PC-3 (cell line): ENCODE results near the gene BRAT1. TPM values are rescaled to one million over a fixed set of nuclear protein-coding genes. Genes with fewer than 3 reads are reported as not detected.
A peak's percentile ranks its signal among the peaks of the same experiment; 100 is the strongest.

Experiments
- ATAC-seq: fragments of 200-7000 bp; cut with Tn5 transposase; 2 replicates; pipeline ENCODE4 v1.9.1; 2020; ENCODE audit warnings: mild to moderate bottlenecking, moderate library complexity
- BruUV-seq: library from RNA; stranded (reverse); fragments of 400-500 nt; replicated peaks from 2 replicates; lab custom pipeline; 2021; lab: Mats Ljungman, UMichigan
- CTCF ChIA-PET: fragments of 300-600 bp; sonication (Branson Sonifier 250); formaldehyde crosslinking; loops from one replicate; lab custom pipeline; 2022; ENCODE audit warnings: antibody characterized with exemption; lab: Charles Lee
- POLR2A ChIA-PET: fragments of 300-600 bp; sonication (Branson Sonifier 250); formaldehyde crosslinking; loops from one replicate; lab custom pipeline; 2022; ENCODE audit warnings: antibody characterized with exemption; ENCODE audit not compliant: unreplicated experiment; lab: Charles Lee
- DNase-seq: peaks from one replicate; pipeline ENCODE4 v3.0.0-alpha.2; 2015
- H2AFZ ChIP-seq: fragments of 300-600 bp; sonication (generic); 2 replicates; pipeline ENCODE4 v1.6.0; 2016; ENCODE audit warnings: antibody characterized with exemption, low read length
- H3F3A ChIP-seq: fragments of 300-600 bp; sonication (generic); one replicate; pipeline ENCODE4 v1.6.0; 2017; ENCODE audit warnings: antibody characterized with exemption, low read length, control low read depth, mild to moderate bottlenecking; ENCODE audit not compliant: unreplicated experiment
- H3K27ac ChIP-seq: fragments of 300-600 bp; sonication (generic); 2 replicates; pipeline ENCODE4 v1.5.1; 2016; ENCODE audit warnings: mild to moderate bottlenecking, low read length
- H3K27me3 ChIP-seq: fragments of 300-600 bp; sonication (generic); 2 replicates; pipeline ENCODE4 v1.6.1; 2016; ENCODE audit warnings: low read length, mixed read lengths
- H3K36me3 ChIP-seq: fragments of 300-600 bp; sonication (generic); 2 replicates; pipeline ENCODE4 v1.6.1; 2016; ENCODE audit warnings: low read depth, mixed run types, low read length, mixed read lengths
- H3K4me1 ChIP-seq: fragments of 300-600 bp; sonication (generic); 2 replicates; pipeline ENCODE4 v1.5.1; 2016; ENCODE audit warnings: low read length; ENCODE audit not compliant: insufficient read depth
- H3K4me2 ChIP-seq: fragments of 300-600 bp; sonication (generic); 2 replicates; pipeline ENCODE4 v1.6.0; 2016; ENCODE audit warnings: low read length
- H3K4me3 ChIP-seq: fragments of 300-600 bp; sonication (generic); 2 replicates; pipeline ENCODE4 v1.5.1; 2016; ENCODE audit warnings: mild to moderate bottlenecking, low read length, mixed read lengths
- H3K79me2 ChIP-seq: fragments of 300-600 bp; sonication (generic); 2 replicates; pipeline ENCODE4 v1.6.1; 2017; ENCODE audit warnings: low read length, mixed read lengths
- H3K9ac ChIP-seq: fragments of 300-600 bp; sonication (generic); 2 replicates; pipeline ENCODE4 v1.6.0; 2016; ENCODE audit warnings: mild to moderate bottlenecking, low read length
- H3K9me2 ChIP-seq: fragments of 300-600 bp; sonication (generic); replicated peaks from 2 replicates; pipeline ENCODE4 v1.6.1; 2016; ENCODE audit warnings: mixed run types, low read length, mixed read lengths
- H3K9me3 ChIP-seq: fragments of 300-600 bp; sonication (generic); 2 replicates; pipeline ENCODE4 v1.6.1; 2016; ENCODE audit warnings: low read length, mixed read lengths
- H4K20me1 ChIP-seq: fragments of 300-600 bp; sonication (generic); 2 replicates; pipeline ENCODE4 v1.6.1; 2016; ENCODE audit warnings: low read length, mixed read lengths
- EZH2 ChIP-seq: fragments of 300-600 bp; sonication (generic); IDR thresholded peaks from one replicate; pipeline ENCODE4 v1.6.1; 2017; ENCODE audit warnings: antibody characterized with exemption, mild to moderate bottlenecking, low read length; ENCODE audit not compliant: unreplicated experiment
- EZH2phosphoT487 ChIP-seq: fragments of 300-600 bp; sonication (generic); IDR thresholded peaks from 2 replicates; pipeline ENCODE4 v1.6.1; 2018; ENCODE audit warnings: mild to moderate bottlenecking, antibody characterized with exemption, low read length, borderline replicate concordance
- intact Hi-C: fragments of 100-400 bp; cut with micrococcal nuclease; formaldehyde crosslinking; loops from 2 replicates; pipeline ENCODE4 v1.9.0; 2023
- total RNA-seq: library from RNA; depleted of rRNA; stranded (reverse); fragments of >200 nt; gene quantifications from 2 replicates; pipeline ENCODE4 v1.2.3, GENCODE V29; 2014
- TF ChIP-seq, protein P1 (sequence below): fragments of 300-600 bp; sonication (generic); conservative IDR thresholded peaks from 2 replicates; pipeline ENCODE4 v1.5.1; 2017; ENCODE audit warnings: antibody characterized with exemption, low read depth, mild to moderate bottlenecking, low read length

Gene BRAT1
- total RNA-seq, 1 experiment from 2014 or later = 65.2 TPM

DNA sequence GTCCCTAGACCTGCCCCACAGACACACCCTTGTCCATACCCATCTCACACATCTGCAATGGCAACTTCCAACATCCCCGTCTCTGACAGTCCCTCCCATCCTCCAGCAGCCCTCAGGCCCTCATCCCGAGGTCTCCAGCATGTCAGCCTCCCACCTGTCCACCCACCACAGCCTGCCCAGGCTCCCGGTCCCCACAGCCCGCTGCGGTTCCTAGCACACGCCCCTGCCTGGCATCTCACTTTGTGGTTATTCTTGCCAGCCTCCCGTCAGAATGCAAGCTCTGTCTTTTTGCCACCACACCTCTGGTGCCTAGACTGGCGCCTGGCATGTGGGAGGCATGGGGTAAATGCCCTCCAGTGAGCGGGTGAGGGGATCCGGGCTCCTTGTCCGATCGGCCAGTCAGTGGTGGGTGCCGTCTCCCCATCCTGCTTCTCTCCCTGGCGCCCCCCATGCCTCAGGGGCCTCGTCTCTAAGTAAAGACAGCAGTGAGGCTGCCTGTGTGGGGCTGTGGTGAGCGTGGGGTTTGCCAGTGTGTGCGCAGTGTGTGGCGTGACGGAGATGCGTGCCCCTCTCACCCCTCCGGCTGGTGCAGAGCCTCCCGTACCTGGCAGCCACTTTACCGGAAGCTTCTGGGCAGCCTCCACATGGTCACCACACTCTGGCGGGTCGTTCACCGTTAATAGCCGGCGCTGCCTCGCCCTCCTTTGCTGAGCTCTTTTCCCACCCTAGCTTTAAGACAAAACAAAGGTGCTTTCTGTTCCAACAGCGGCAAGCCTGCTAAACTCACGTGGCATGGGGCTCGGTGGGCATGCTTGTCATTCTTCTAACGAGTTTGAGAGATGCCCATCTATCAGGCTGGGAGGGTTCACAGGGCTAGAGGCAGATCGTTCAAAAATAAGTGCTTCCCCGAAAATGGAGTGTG, 48.0 kb upstream of the BRAT1 start:
- POLR2A ChIA-PET = interaction anchor here (0.6 kb wide), 1 partner anchor 10 kb away, joined by 3 read pairs; no protein-coding TSS in a partner anchor
- TF ChIP-seq EZH2 (no peak), EZH2phosphoT487 (no peak)
- TF ChIP-seq, protein P1, sequence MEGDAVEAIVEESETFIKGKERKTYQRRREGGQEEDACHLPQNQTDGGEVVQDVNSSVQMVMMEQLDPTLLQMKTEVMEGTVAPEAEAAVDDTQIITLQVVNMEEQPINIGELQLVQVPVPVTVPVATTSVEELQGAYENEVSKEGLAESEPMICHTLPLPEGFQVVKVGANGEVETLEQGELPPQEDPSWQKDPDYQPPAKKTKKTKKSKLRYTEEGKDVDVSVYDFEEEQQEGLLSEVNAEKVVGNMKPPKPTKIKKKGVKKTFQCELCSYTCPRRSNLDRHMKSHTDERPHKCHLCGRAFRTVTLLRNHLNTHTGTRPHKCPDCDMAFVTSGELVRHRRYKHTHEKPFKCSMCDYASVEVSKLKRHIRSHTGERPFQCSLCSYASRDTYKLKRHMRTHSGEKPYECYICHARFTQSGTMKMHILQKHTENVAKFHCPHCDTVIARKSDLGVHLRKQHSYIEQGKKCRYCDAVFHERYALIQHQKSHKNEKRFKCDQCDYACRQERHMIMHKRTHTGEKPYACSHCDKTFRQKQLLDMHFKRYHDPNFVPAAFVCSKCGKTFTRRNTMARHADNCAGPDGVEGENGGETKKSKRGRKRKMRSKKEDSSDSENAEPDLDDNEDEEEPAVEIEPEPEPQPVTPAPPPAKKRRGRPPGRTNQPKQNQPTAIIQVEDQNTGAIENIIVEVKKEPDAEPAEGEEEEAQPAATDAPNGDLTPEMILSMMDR = no peak
- no peak for ATAC-seq
- H3K36me3 ChIP-seq = 0 out of 2 replicates have a peak, but pooled peaks cover 5% of the 10 kb centered on the region
- H3K9ac ChIP-seq = no peak overlapping the region
- no peak overlapping the region for H3K4me2 ChIP-seq
- CTCF ChIA-PET = interaction anchor here (0.7 kb wide), 1 partner anchor 66 kb away, joined by 3 read pairs; no protein-coding TSS in a partner anchor
- no peak overlapping the region for H3K4me3 ChIP-seq
- no peak overlapping the region for H3K27ac ChIP-seq
- no peaks in the 10 kb centered on the region for H4K20me1 ChIP-seq
- no TSS peak for BruUV-seq
- intact Hi-C loops = no loop called here
- H2AFZ ChIP-seq = no peak overlapping the region
- no peaks in the 10 kb centered on the region for H3K79me2 ChIP-seq
- H3K9me2 ChIP-seq = no peaks in the 10 kb centered on the region
- H3K4me1 ChIP-seq = peaks cover 12% of the 10 kb centered on the region
- no peaks in the 10 kb centered on the region for H3K27me3 ChIP-seq
- no peak for DNase-seq
- no peaks in the 10 kb centered on the region for H3K9me3 ChIP-seq
- no peaks in the 10 kb centered on the region for H3F3A ChIP-seq

DNA sequence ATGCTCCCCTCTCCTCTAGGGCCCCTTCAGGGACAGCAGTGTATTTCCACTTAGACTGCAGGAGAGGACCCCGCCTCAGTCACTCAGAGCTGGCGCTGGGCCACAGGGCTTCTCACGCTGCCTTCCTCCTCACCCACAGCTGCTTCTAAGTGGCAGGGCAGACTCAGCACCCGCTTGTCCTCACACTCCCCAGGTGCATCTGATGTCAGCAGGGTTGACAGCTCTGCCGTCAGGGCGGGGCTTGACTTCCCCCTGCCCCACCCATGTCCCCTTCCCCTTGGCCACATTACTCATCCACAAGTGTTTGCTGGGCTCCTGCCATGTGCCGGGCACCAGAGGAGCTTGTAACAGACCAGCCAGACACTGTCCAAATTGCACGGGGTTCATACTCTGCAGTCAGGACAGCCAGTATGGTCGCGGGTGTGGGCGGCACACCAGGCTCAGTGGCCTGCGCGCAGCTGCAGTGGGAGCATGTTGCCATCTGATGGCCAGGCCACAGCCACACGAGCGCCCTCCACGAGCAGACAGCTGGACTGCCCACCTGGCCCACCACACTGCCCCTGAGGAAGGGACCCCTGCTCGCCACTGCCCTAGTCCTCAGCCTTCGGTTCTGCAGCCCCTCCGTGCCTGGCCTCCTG, 47.2 kb upstream of the BRAT1 start:
- POLR2A ChIA-PET = no interaction called here

More for the DNA sequence above, 47.2 kb upstream of the BRAT1 start:
- CTCF ChIA-PET = no interaction called here
- Histone ChIP-seq H3K4me2 (no peak overlapping the region), H3K9me2 (no peaks in the 10 kb centered on the region), H3K9ac (no peak overlapping the region), H3K9me3 (no peaks in the 10 kb centered on the region), H3K79me2 (no peaks in the 10 kb centered on the region), H3K27ac (no peak overlapping the region), H2AFZ (no peak overlapping the region), H3K4me1 (peaks cover 12% of the 10 kb centered on the region), H3K4me3 (no peak overlapping the region), H3K36me3 (0 out of 2 replicates have a peak, but pooled peaks cover 5% of the 10 kb centered on the region), H3K27me3 (no peaks in the 10 kb centered on the region), H3F3A (no peaks in the 10 kb centered on the region), H4K20me1 (no peaks in the 10 kb centered on the region)
- TF ChIP-seq EZH2phosphoT487 (no peak), EZH2 (no peak)
- TF ChIP-seq, protein P1 = no peak
- intact Hi-C loops = no loop called here
- ATAC-seq = peak; percentile 86
- peak; percentile 59 for DNase-seq
- BruUV-seq = no TSS peak
